H1 (cell line): Measurements from ENCODE around the gene NCK2. TPM values are rescaled to one million over a fixed set of nuclear protein-coding genes. Genes with fewer than 3 reads are reported as not detected.

Source experiments
- EP300 ChIP-seq, 2 experiments: IDR thresholded peaks; 1 replicate in 1 of 2; 2 replicates in 1 of 2; pipeline ENCODE4 v1.6.1; 2011 to 2012; ENCODE audit warnings: low read depth in 2 of 2, low read length in 2 of 2, mild to moderate bottlenecking in 2 of 2, borderline replicate concordance in 1 of 2, inconsistent platforms in 1 of 2, moderate library complexity in 1 of 2
- RBBP5 ChIP-seq: IDR thresholded peaks from 2 replicates; pipeline ENCODE4 v1.7.1; 2012; ENCODE audit warnings: low read depth, mild to moderate bottlenecking, inconsistent platforms, low read length, moderate library complexity, borderline replicate concordance
- SAP30 ChIP-seq: fragments of 300-600 bp; sonication (generic); IDR thresholded peaks from 2 replicates; pipeline ENCODE4 v1.7.1; 2012; ENCODE audit warnings: low read length, moderate library complexity, mild to moderate bottlenecking, inconsistent platforms; ENCODE audit not compliant: insufficient read depth, insufficient replicate concordance
- polyA plus RNA-seq, 7 experiments: library from polyadenylated mRNA; depleted of rRNA in 3 of 7; stranded (reverse) in 5 of 7; unstranded in 2 of 7; fragments of >200 nt in 5 of 7; fragments of 200-250 nt in 2 of 7; gene quantifications; 1 replicate in 5 of 7; 2 replicates in 1 of 7; 4 replicates in 1 of 7; pipeline versions ENCODE4 v1.2.1 to v1.2.3, GENCODE V29; 2011 to 2013; ENCODE audit warnings: missing spikeins in 2 of 7, mixed read lengths in 2 of 7
- total RNA-seq: library from RNA; stranded (reverse); fragmentation: NEBNext Ultra II Directional; extraction: Animal tissue kit (Norgen Biotek cat#: 25700); gene quantifications from 2 replicates; pipeline ENCODE4 v1.2.1, GENCODE V29; 2021

The NCK2 gene
- total and polyA plus RNA-seq, 2 of the 8 experiments (the other 6 are each of a cell fraction or from before 2014, with no cell fraction given): 30.3 to 65.7 TPM

GRCh38 chr2:105813045-105813315, 68.3 kb downstream of the NCK2 start (continued):
- TF ChIP-seq EP300 (IDR thresholded peaks at IDR 0.05; ENCODE audit: borderline replicate concordance in 1 of 2, low read depth in 2 of 2, low read length in 2 of 2) (no peak), SAP30 (no peak), RBBP5 (no peak)
